ENCODE measurements around the gene CFAP99.

DNA sequence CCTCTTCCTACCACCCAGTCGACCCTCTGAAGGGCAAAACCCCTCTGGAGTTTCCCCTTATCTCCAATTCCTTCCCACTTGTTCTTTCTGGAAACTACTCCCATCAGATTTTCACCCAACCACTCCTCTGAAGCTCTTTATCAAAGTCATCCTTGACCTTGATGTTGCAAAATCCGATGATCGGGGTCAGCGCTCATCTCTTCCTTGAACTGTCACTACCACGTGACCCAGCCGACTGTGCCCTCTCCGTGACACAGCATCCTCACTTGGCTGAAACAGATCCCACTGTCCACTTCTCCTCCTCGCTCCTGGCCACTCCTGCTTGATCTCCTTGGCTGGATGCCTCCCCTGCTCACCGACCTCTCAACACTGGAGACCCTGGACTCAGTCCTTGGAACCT is 1.1 kb downstream of the CFAP99 start:
- TF ChIP-seq SUZ12 (IDR thresholded peaks at IDR 0.05): no peak
- no peak for TF ChIP-seq ELF4 (IDR thresholded peaks at IDR 0.05)
- TF ChIP-seq TARDBP (IDR thresholded peaks at IDR 0.05): no peak
- TF ChIP-seq LEF1 (IDR thresholded peaks at IDR 0.05; ENCODE audit: borderline replicate concordance): no peak
- TF ChIP-seq FOXM1 (IDR thresholded peaks at IDR 0.05; ENCODE audit: borderline replicate concordance): no peak
- TF ChIP-seq BHLHE40 (IDR thresholded peaks at IDR 0.05; ENCODE audit: borderline replicate concordance): no peak
- no peak for TF ChIP-seq FOXK2 (IDR thresholded peaks at IDR 0.05)
- TF ChIP-seq SP1 (IDR thresholded peaks at IDR 0.05): no peak
- TF ChIP-seq L3MBTL2 (conservative IDR thresholded peaks at IDR 0.05): no peak

Data from HEK293T (cell line).